ENCODE measurements around the gene ZBTB39.

DNA sequence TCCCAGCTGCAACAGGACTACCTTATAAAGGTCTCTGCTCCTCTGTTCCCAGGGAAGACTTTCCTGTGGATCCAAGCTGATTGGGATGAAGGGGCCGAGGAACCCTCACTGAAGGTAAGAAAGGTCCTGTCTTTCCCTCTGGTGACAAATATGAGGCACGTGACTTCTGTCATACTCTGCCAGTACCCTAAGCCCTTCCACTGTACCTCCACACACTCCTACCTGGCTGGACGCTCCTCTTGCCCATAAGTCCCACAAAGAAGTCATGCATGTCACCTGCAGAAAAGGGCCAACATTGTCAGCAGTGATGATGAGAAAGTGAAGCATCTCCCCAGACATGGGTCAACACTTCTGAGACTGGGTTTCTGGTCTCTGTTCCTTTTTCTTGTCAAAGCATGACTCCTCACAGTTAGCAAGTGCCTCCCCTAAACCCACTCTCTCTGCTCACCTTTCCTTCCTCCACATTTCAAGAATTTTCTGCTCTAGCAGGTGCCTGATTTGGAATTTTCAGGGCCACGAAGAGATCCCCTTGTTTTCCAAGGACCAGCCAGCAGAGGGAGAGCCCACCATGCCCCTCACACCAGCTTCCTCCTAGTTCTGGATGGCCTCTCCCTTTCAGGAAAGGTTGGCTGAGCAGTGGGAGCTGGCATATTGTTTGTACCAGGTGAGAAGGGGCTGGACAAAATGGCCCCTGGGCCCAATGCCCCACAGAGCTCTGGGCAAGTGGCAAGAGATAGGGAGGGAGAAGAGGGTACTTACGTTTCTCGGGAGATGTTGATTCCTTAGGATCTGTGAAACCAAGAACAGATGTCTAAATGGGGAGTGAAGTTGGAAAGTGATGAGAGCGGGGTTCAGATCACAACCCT, 6.5 kb upstream of the ZBTB39 start:
- TF ChIP-seq, protein P1, sequence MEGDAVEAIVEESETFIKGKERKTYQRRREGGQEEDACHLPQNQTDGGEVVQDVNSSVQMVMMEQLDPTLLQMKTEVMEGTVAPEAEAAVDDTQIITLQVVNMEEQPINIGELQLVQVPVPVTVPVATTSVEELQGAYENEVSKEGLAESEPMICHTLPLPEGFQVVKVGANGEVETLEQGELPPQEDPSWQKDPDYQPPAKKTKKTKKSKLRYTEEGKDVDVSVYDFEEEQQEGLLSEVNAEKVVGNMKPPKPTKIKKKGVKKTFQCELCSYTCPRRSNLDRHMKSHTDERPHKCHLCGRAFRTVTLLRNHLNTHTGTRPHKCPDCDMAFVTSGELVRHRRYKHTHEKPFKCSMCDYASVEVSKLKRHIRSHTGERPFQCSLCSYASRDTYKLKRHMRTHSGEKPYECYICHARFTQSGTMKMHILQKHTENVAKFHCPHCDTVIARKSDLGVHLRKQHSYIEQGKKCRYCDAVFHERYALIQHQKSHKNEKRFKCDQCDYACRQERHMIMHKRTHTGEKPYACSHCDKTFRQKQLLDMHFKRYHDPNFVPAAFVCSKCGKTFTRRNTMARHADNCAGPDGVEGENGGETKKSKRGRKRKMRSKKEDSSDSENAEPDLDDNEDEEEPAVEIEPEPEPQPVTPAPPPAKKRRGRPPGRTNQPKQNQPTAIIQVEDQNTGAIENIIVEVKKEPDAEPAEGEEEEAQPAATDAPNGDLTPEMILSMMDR (IDR thresholded peaks at IDR 0.05; ENCODE audit: low read depth, low read length, missing input control), result no peak
- no peak for TF ChIP-seq HNF4G (IDR thresholded peaks at IDR 0.05)
- TF ChIP-seq RAD21 (IDR thresholded peaks at IDR 0.05), result no peak
- TF ChIP-seq JUND (IDR thresholded peaks at IDR 0.05), result no peak
- no peak for TF ChIP-seq YY1 (IDR thresholded peaks at IDR 0.05)
- no peak for TF ChIP-seq SP1 (IDR thresholded peaks at IDR 0.05)
- TF ChIP-seq, protein P2, sequence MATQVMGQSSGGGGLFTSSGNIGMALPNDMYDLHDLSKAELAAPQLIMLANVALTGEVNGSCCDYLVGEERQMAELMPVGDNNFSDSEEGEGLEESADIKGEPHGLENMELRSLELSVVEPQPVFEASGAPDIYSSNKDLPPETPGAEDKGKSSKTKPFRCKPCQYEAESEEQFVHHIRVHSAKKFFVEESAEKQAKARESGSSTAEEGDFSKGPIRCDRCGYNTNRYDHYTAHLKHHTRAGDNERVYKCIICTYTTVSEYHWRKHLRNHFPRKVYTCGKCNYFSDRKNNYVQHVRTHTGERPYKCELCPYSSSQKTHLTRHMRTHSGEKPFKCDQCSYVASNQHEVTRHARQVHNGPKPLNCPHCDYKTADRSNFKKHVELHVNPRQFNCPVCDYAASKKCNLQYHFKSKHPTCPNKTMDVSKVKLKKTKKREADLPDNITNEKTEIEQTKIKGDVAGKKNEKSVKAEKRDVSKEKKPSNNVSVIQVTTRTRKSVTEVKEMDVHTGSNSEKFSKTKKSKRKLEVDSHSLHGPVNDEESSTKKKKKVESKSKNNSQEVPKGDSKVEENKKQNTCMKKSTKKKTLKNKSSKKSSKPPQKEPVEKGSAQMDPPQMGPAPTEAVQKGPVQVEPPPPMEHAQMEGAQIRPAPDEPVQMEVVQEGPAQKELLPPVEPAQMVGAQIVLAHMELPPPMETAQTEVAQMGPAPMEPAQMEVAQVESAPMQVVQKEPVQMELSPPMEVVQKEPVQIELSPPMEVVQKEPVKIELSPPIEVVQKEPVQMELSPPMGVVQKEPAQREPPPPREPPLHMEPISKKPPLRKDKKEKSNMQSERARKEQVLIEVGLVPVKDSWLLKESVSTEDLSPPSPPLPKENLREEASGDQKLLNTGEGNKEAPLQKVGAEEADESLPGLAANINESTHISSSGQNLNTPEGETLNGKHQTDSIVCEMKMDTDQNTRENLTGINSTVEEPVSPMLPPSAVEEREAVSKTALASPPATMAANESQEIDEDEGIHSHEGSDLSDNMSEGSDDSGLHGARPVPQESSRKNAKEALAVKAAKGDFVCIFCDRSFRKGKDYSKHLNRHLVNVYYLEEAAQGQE (IDR thresholded peaks at IDR 0.05), result no peak
- TF ChIP-seq, protein P3, sequence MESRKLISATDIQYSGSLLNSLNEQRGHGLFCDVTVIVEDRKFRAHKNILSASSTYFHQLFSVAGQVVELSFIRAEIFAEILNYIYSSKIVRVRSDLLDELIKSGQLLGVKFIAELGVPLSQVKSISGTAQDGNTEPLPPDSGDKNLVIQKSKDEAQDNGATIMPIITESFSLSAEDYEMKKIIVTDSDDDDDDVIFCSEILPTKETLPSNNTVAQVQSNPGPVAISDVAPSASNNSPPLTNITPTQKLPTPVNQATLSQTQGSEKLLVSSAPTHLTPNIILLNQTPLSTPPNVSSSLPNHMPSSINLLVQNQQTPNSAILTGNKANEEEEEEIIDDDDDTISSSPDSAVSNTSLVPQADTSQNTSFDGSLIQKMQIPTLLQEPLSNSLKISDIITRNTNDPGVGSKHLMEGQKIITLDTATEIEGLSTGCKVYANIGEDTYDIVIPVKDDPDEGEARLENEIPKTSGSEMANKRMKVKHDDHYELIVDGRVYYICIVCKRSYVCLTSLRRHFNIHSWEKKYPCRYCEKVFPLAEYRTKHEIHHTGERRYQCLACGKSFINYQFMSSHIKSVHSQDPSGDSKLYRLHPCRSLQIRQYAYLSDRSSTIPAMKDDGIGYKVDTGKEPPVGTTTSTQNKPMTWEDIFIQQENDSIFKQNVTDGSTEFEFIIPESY (IDR thresholded peaks at IDR 0.05), result no peak
- TF ChIP-seq, protein P4, sequence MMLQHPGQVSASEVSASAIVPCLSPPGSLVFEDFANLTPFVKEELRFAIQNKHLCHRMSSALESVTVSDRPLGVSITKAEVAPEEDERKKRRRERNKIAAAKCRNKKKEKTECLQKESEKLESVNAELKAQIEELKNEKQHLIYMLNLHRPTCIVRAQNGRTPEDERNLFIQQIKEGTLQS (IDR thresholded peaks at IDR 0.05), result no peak
- TF ChIP-seq FOXA1 (IDR thresholded peaks at IDR 0.05), result no peak
- no peak for TF ChIP-seq RXRA (IDR thresholded peaks at IDR 0.05)
- TF ChIP-seq GABPA (IDR thresholded peaks at IDR 0.05 in 1 of 2, conservative IDR thresholded peaks at IDR 0.05 in 1 of 2), result no peak
